BE2C (cell line): ENCODE measurements around the gene YWHAB.

Experiments
- DNase-seq: peaks from one replicate; pipeline ENCODE4 v3.0.0-alpha.2; 2020
- H3K27me3 ChIP-seq: fragments of 250-450 bp; sonication (Bioruptor Pico); 2 replicates; pipeline ENCODE4 v1.5.1; 2020; ENCODE audit warnings: mild to moderate bottlenecking
- H3K36me3 ChIP-seq: fragments of 250-450 bp; sonication (Bioruptor Pico); 2 replicates; pipeline ENCODE4 v1.5.1; 2020; ENCODE audit warnings: mild to moderate bottlenecking
- H3K4me1 ChIP-seq: fragments of 250-450 bp; sonication (Bioruptor Pico); 2 replicates; pipeline ENCODE4 v1.5.1; 2020
- H3K4me3 ChIP-seq: 2 replicates; pipeline ENCODE4 v1.5.1; 2011; ENCODE audit warnings: low read depth, low read length
- H3K9me3 ChIP-seq: fragments of 250-450 bp; sonication (Bioruptor Pico); 2 replicates; pipeline ENCODE4 v1.5.1; 2020
- TF ChIP-seq, protein P1 (sequence below): IDR thresholded peaks from 2 replicates; pipeline ENCODE4 v1.5.1; 2012; ENCODE audit warnings: mild to moderate bottlenecking, low read depth, low read length

YWHAB gene

DNA sequence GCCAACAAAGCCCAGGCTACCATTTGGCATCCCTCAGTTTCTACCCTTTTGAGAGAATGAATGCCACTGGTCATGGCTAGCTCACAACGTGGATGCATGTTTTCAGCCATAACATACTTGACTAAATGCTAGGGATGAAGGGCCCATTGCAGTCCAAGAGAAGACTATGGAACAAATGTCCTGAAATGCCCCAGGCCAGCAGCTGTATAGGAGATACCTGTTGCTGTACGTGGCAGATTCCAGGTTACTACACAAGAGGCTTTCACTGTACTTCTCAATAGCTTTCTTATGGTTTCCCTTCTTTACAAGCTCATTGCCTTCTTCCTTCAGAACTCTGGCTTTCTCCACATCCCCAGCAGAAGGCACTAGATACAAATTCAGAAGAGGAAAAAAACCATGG is 63.0 kb downstream of the YWHAB start:
- Histone ChIP-seq H3K4me1 (no peaks in the 10 kb centered on the region), H3K36me3 (peaks cover 87% of the 10 kb centered on the region), H3K9me3 (no peaks in the 10 kb centered on the region), H3K4me3 (no peak overlapping the region), H3K27me3 (no peaks in the 10 kb centered on the region)
- DNase-seq = no peak
- TF ChIP-seq, protein P1, sequence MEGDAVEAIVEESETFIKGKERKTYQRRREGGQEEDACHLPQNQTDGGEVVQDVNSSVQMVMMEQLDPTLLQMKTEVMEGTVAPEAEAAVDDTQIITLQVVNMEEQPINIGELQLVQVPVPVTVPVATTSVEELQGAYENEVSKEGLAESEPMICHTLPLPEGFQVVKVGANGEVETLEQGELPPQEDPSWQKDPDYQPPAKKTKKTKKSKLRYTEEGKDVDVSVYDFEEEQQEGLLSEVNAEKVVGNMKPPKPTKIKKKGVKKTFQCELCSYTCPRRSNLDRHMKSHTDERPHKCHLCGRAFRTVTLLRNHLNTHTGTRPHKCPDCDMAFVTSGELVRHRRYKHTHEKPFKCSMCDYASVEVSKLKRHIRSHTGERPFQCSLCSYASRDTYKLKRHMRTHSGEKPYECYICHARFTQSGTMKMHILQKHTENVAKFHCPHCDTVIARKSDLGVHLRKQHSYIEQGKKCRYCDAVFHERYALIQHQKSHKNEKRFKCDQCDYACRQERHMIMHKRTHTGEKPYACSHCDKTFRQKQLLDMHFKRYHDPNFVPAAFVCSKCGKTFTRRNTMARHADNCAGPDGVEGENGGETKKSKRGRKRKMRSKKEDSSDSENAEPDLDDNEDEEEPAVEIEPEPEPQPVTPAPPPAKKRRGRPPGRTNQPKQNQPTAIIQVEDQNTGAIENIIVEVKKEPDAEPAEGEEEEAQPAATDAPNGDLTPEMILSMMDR = no peak

- no peak for DNase-seq
- H3K27me3 ChIP-seq = no peaks in the 10 kb centered on the region
- no peaks in the 10 kb centered on the region for H3K4me1 ChIP-seq
- no peak overlapping the region for H3K4me3 ChIP-seq
- peaks cover 92% of the 10 kb centered on the region for H3K36me3 ChIP-seq
- TF ChIP-seq, protein P1 = no peak
- H3K9me3 ChIP-seq = no peaks in the 10 kb centered on the region
Measured at GRCh38 chr20:44950368-44950767, 64.9 kb downstream of the YWHAB start.

- no peaks in the 10 kb centered on the region for H3K9me3 ChIP-seq
- H3K27me3 ChIP-seq = no peaks in the 10 kb centered on the region
- TF ChIP-seq, protein P1 = no peak
- DNase-seq = no peak
- H3K4me3 ChIP-seq = no peak overlapping the region
- peaks cover 81% of the 10 kb centered on the region for H3K36me3 ChIP-seq
- H3K4me1 ChIP-seq = no peaks in the 10 kb centered on the region
Measured at GRCh38 chr20:44952731-44953130, 67.2 kb downstream of the YWHAB start.

GRCh38 chr20:44954211-44954610 is 68.7 kb downstream of the YWHAB start:
- Histone ChIP-seq H3K9me3 (no peaks in the 10 kb centered on the region), H3K36me3 (peaks cover 71% of the 10 kb centered on the region), H3K4me1 (no peaks in the 10 kb centered on the region), H3K27me3 (no peaks in the 10 kb centered on the region), H3K4me3 (no peak overlapping the region)
- TF ChIP-seq, protein P1 = no peak
- DNase-seq = no peak

- TF ChIP-seq, protein P1 = no peak
- Histone ChIP-seq H3K4me3 (no peak overlapping the region), H3K9me3 (no peaks in the 10 kb centered on the region), H3K27me3 (no peaks in the 10 kb centered on the region), H3K36me3 (peaks cover 60% of the 10 kb centered on the region), H3K4me1 (no peaks in the 10 kb centered on the region)
- DNase-seq = no peak
Measured at GRCh38 chr20:44955270-44955669, 69.8 kb downstream of the YWHAB start.

DNA sequence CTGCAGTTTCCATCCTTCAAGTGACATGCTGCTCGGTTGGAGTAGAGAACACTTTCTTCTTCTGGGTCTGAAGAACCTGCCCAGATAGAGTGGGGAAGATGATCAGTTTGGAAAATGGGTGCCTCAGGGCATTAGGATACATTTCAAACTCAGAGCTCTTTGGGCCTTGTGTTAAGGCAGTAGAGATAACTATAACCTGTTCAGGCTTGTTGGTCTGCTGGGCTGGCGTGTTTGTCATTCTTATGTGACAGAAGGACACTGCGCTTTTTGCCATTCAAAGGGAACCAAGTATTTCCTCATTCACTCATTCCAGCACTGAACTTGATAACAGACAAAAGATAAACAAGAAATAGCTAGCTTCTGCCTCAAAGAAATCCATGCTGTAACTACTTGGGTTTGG is 70.9 kb downstream of the YWHAB start:
- H3K36me3 ChIP-seq = peaks cover 49% of the 10 kb centered on the region
- no peaks in the 10 kb centered on the region for H3K27me3 ChIP-seq
- peaks cover 4% of the 10 kb centered on the region for H3K4me1 ChIP-seq
- H3K9me3 ChIP-seq = no peaks in the 10 kb centered on the region
- H3K4me3 ChIP-seq = no peak overlapping the region
- TF ChIP-seq, protein P1 = no peak
- no peak for DNase-seq
